ENCODE data around the gene JPH2.

DNA sequence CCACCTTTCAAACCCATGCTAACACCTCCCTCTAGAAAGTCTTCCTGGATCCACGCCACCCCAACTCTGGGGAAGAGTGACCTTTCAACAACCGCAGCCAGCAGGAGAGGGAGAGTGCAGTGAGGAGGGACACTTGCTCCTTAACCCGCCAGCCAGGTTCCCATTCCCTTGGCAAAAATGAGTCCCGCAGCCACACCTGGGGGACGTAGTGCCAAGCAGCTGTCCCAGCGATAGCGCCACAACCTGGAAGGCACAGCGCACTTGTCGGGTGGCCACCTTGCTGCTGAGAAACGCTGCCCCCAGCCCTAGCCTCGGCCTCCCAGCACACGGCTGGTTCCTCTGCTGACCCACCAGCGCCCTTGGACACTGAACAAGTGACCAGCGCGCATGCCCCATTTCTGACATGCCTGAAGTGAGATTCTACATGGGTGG is 119.3 kb downstream of the JPH2 start:
- TF ChIP-seq, protein P1, sequence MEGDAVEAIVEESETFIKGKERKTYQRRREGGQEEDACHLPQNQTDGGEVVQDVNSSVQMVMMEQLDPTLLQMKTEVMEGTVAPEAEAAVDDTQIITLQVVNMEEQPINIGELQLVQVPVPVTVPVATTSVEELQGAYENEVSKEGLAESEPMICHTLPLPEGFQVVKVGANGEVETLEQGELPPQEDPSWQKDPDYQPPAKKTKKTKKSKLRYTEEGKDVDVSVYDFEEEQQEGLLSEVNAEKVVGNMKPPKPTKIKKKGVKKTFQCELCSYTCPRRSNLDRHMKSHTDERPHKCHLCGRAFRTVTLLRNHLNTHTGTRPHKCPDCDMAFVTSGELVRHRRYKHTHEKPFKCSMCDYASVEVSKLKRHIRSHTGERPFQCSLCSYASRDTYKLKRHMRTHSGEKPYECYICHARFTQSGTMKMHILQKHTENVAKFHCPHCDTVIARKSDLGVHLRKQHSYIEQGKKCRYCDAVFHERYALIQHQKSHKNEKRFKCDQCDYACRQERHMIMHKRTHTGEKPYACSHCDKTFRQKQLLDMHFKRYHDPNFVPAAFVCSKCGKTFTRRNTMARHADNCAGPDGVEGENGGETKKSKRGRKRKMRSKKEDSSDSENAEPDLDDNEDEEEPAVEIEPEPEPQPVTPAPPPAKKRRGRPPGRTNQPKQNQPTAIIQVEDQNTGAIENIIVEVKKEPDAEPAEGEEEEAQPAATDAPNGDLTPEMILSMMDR (IDR thresholded peaks at IDR 0.05): no peak
- TF ChIP-seq ZMAT4 (CRISPR knock-in tag; IDR thresholded peaks at IDR 0.05) (no peak), ZBTB43 (CRISPR knock-in tag; IDR thresholded peaks at IDR 0.05) (no peak), SOX15 (CRISPR knock-in tag; IDR thresholded peaks at IDR 0.05) (no peak), E2F1 (CRISPR knock-in tag; IDR thresholded peaks at IDR 0.05) (no peak), PREB (CRISPR knock-in tag; IDR thresholded peaks at IDR 0.05; ENCODE audit: borderline replicate concordance) (no peak), MLX (CRISPR knock-in tag; IDR thresholded peaks at IDR 0.05) (no peak), FOXP1 (CRISPR knock-in tag; IDR thresholded peaks at IDR 0.05; ENCODE audit: borderline replicate concordance) (no peak), GABPB1 (CRISPR knock-in tag; IDR thresholded peaks at IDR 0.05) (no peak)
- TF ChIP-seq, protein P2, sequence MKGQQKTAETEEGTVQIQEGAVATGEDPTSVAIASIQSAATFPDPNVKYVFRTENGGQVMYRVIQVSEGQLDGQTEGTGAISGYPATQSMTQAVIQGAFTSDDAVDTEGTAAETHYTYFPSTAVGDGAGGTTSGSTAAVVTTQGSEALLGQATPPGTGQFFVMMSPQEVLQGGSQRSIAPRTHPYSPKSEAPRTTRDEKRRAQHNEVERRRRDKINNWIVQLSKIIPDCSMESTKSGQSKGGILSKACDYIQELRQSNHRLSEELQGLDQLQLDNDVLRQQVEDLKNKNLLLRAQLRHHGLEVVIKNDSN (CRISPR knock-in tag; IDR thresholded peaks at IDR 0.05): no peak
- TF ChIP-seq, protein P3, sequence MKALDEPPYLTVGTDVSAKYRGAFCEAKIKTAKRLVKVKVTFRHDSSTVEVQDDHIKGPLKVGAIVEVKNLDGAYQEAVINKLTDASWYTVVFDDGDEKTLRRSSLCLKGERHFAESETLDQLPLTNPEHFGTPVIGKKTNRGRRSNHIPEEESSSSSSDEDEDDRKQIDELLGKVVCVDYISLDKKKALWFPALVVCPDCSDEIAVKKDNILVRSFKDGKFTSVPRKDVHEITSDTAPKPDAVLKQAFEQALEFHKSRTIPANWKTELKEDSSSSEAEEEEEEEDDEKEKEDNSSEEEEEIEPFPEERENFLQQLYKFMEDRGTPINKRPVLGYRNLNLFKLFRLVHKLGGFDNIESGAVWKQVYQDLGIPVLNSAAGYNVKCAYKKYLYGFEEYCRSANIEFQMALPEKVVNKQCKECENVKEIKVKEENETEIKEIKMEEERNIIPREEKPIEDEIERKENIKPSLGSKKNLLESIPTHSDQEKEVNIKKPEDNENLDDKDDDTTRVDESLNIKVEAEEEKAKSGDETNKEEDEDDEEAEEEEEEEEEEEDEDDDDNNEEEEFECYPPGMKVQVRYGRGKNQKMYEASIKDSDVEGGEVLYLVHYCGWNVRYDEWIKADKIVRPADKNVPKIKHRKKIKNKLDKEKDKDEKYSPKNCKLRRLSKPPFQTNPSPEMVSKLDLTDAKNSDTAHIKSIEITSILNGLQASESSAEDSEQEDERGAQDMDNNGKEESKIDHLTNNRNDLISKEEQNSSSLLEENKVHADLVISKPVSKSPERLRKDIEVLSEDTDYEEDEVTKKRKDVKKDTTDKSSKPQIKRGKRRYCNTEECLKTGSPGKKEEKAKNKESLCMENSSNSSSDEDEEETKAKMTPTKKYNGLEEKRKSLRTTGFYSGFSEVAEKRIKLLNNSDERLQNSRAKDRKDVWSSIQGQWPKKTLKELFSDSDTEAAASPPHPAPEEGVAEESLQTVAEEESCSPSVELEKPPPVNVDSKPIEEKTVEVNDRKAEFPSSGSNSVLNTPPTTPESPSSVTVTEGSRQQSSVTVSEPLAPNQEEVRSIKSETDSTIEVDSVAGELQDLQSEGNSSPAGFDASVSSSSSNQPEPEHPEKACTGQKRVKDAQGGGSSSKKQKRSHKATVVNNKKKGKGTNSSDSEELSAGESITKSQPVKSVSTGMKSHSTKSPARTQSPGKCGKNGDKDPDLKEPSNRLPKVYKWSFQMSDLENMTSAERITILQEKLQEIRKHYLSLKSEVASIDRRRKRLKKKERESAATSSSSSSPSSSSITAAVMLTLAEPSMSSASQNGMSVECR (CRISPR knock-in tag; IDR thresholded peaks at IDR 0.05; ENCODE audit: borderline replicate concordance): no peak
- TF ChIP-seq, protein P4, sequence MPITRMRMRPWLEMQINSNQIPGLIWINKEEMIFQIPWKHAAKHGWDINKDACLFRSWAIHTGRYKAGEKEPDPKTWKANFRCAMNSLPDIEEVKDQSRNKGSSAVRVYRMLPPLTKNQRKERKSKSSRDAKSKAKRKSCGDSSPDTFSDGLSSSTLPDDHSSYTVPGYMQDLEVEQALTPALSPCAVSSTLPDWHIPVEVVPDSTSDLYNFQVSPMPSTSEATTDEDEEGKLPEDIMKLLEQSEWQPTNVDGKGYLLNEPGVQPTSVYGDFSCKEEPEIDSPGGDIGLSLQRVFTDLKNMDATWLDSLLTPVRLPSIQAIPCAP (CRISPR knock-in tag; IDR thresholded peaks at IDR 0.05): no peak

Data from WTC11 (cell line).